Measurements from ENCODE around the gene RGP1.

RGP1 gene

GRCh38 chr9:35717132-35717870, 31.8 kb upstream of the RGP1 start:
- H3K9me3 ChIP-seq (ENCODE audit: insufficient read depth, low read length): no peaks in the 10 kb centered on the region
- no peak overlapping the region for H3K4me2 ChIP-seq (ENCODE audit: low read length)
- TF ChIP-seq CTCF (IDR thresholded peaks at IDR 0.05; ENCODE audit: low read depth, low read length): no peak
- no peak for TF ChIP-seq EZH2phosphoT487 (IDR thresholded peaks at IDR 0.05; ENCODE audit: low read depth)
- no peaks in the 10 kb centered on the region for H4K20me1 ChIP-seq (ENCODE audit: insufficient read depth, low read length)
- no peaks in the 10 kb centered on the region for H3K27me3 ChIP-seq (ENCODE audit: low read depth, low read length)
- no peak overlapping the region for H3K9ac ChIP-seq (ENCODE audit: low read length)
- no peak overlapping the region for H2AFZ ChIP-seq (ENCODE audit: low read depth, low read length)
- H3K4me1 ChIP-seq (ENCODE audit: low read length): no peaks in the 10 kb centered on the region
- peaks cover 84% of the 10 kb centered on the region for H3K36me3 ChIP-seq (replicated peaks; ENCODE audit: low read depth, low read length)
- no peak overlapping the region for H3K27ac ChIP-seq (ENCODE audit: low read length)
- no peaks in the 10 kb centered on the region for H3K79me2 ChIP-seq (ENCODE audit: low read length)
- no peak overlapping the region for H3K4me3 ChIP-seq (ENCODE audit: low read length)

- no peak for TF ChIP-seq EZH2phosphoT487 (IDR thresholded peaks at IDR 0.05; ENCODE audit: low read depth)
- TF ChIP-seq CTCF (IDR thresholded peaks at IDR 0.05; ENCODE audit: low read depth, low read length): no peak
- no peak overlapping the region for H2AFZ ChIP-seq (ENCODE audit: low read depth, low read length)
- H3K27ac ChIP-seq (ENCODE audit: low read length): no peak overlapping the region
- no peak overlapping the region for H3K4me2 ChIP-seq (ENCODE audit: low read length)
- no peaks in the 10 kb centered on the region for H3K4me1 ChIP-seq (ENCODE audit: low read length)
- no peaks in the 10 kb centered on the region for H3K27me3 ChIP-seq (ENCODE audit: low read depth, low read length)
- H3K36me3 ChIP-seq (replicated peaks; ENCODE audit: low read depth, low read length): peaks cover 90% of the 10 kb centered on the region
- H3K79me2 ChIP-seq (ENCODE audit: low read length): no peaks in the 10 kb centered on the region
- H4K20me1 ChIP-seq (ENCODE audit: insufficient read depth, low read length): no peaks in the 10 kb centered on the region
- H3K9ac ChIP-seq (ENCODE audit: low read length): no peak overlapping the region
- H3K4me3 ChIP-seq (ENCODE audit: low read length): no peak overlapping the region
- no peaks in the 10 kb centered on the region for H3K9me3 ChIP-seq (ENCODE audit: insufficient read depth, low read length)
Observed at GRCh38 chr9:35718721-35719511, 30.2 kb upstream of the RGP1 start.

- H3K9me3 ChIP-seq (ENCODE audit: insufficient read depth, low read length): no peaks in the 10 kb centered on the region
- H2AFZ ChIP-seq (ENCODE audit: low read depth, low read length): no peak overlapping the region
- no peak overlapping the region for H3K4me2 ChIP-seq (ENCODE audit: low read length)
- no peaks in the 10 kb centered on the region for H3K27me3 ChIP-seq (ENCODE audit: low read depth, low read length)
- H3K79me2 ChIP-seq (ENCODE audit: low read length): no peaks in the 10 kb centered on the region
- no peak overlapping the region for H3K27ac ChIP-seq (ENCODE audit: low read length)
- no peak overlapping the region for H3K4me3 ChIP-seq (ENCODE audit: low read length)
- no peaks in the 10 kb centered on the region for H3K4me1 ChIP-seq (ENCODE audit: low read length)
- H3K9ac ChIP-seq (ENCODE audit: low read length): no peak overlapping the region
- H3K36me3 ChIP-seq (replicated peaks; ENCODE audit: low read depth, low read length): peaks cover 90% of the 10 kb centered on the region
- TF ChIP-seq CTCF (IDR thresholded peaks at IDR 0.05; ENCODE audit: low read depth, low read length): no peak
- no peak for TF ChIP-seq EZH2phosphoT487 (IDR thresholded peaks at IDR 0.05; ENCODE audit: low read depth)
- H4K20me1 ChIP-seq (ENCODE audit: insufficient read depth, low read length): no peaks in the 10 kb centered on the region
Observed at GRCh38 chr9:35719546-35719945, 29.5 kb upstream of the RGP1 start.

- no peak overlapping the region for H3K9ac ChIP-seq (ENCODE audit: low read length)
- H3K4me3 ChIP-seq (ENCODE audit: low read length): no peak overlapping the region
- TF ChIP-seq CTCF (IDR thresholded peaks at IDR 0.05; ENCODE audit: low read depth, low read length) (no peak), EZH2phosphoT487 (IDR thresholded peaks at IDR 0.05; ENCODE audit: low read depth) (no peak)
- peaks cover 22% of the 10 kb centered on the region for H3K79me2 ChIP-seq (ENCODE audit: low read length)
- H3K27ac ChIP-seq (ENCODE audit: low read length): no peak overlapping the region
- no peak overlapping the region for H3K4me2 ChIP-seq (ENCODE audit: low read length)
- no peaks in the 10 kb centered on the region for H3K9me3 ChIP-seq (ENCODE audit: insufficient read depth, low read length)
- H3K27me3 ChIP-seq (ENCODE audit: low read depth, low read length): no peaks in the 10 kb centered on the region
- H3K36me3 ChIP-seq (replicated peaks; ENCODE audit: low read depth, low read length): peaks cover 71% of the 10 kb centered on the region
- H3K4me1 ChIP-seq (ENCODE audit: low read length): peaks cover 11% of the 10 kb centered on the region
- H2AFZ ChIP-seq (ENCODE audit: low read depth, low read length): no peak overlapping the region
- peaks cover 21% of the 10 kb centered on the region for H4K20me1 ChIP-seq (ENCODE audit: insufficient read depth, low read length)
Observed at GRCh38 chr9:35723426-35723825, 25.7 kb upstream of the RGP1 start.

Data from OCI-LY3 (cell line).